ENCODE data around the gene OSBPL7. TPM values are rescaled to one million over a fixed set of nuclear protein-coding genes. Genes with fewer than 3 reads are reported as not detected.

OSBPL7 gene
- total and polyA plus RNA-seq, 3 donors from 2014 or later, result 2.1 to 7.3 (median 2.5) TPM

DNA sequence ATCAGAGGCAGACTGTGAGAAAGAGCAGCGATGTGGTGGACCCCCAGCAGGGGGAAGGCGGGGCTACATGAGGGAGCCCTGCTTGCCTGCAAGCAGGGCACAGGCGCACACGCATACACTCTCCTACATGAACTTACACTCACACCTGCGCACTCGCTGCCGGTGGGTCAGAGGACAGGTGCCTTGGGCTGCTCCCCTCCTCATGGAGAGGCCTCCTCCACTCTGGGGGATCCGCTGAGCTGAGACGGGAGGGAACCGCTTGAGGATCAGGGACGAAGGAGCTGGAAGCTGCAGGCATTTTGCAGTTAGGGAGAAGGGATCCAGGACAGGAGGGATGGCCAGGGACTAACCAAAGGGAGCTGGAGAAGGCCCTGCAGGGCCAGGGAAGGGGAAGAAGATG, 14.2 kb downstream of the OSBPL7 start:
- H3K4me3 ChIP-seq, result no peak overlapping the region
- no peaks in the 10 kb centered on the region for H3K27me3 ChIP-seq
- no peaks in the 10 kb centered on the region for H3K36me3 ChIP-seq (ENCODE audit: low read depth, missing control alignments)
- no peak overlapping the region for H3K27ac ChIP-seq
- no peaks in the 10 kb centered on the region for H3K4me1 ChIP-seq
- intact Hi-C loops (cut with DNase I; ENCODE audit: low total_unique reads), result no loop called here
- TF ChIP-seq POLR2A (IDR thresholded peaks at IDR 0.05), result no peak
- TF ChIP-seq CTCF (IDR thresholded peaks at IDR 0.05), result no peak
- DNase-seq, result no peak
- H3K9me3 ChIP-seq, result no peaks in the 10 kb centered on the region
- 80 to 81% methylated on average over 2 to 11 of the region's 11 CpGs for WGBS, 2 donors

DNA sequence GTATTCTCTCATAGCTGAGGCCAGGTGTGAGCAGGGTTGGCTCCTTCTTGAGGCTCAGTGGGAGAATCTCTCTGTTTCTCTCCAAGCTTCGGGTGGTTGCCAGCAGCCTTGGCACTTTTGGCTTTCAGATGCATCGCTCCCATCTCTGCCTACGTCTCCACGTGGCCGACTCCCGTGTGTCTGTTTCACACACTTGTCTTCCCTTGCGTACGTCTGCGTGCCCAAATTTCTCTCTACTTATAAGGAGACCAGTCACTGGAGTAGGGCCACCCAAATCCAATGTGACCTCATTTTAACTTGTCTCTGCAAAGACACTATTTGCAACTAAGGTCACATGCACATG, 14.7 kb downstream of the OSBPL7 start:
- H3K36me3 ChIP-seq (ENCODE audit: low read depth, missing control alignments), result no peaks in the 10 kb centered on the region
- intact Hi-C loops (cut with DNase I; ENCODE audit: low total_unique reads), result no loop called here
- no peak overlapping the region for H3K27ac ChIP-seq
- 90 to 92% methylated on average over 9 of the region's 9 CpGs for WGBS, 2 donors
- no peaks in the 10 kb centered on the region for H3K9me3 ChIP-seq
- H3K27me3 ChIP-seq, result no peaks in the 10 kb centered on the region
- no peaks in the 10 kb centered on the region for H3K4me1 ChIP-seq
- no peak overlapping the region for H3K4me3 ChIP-seq
- TF ChIP-seq CTCF (IDR thresholded peaks at IDR 0.05), result no peak
- no peak for DNase-seq

- TF ChIP-seq POLR2A (IDR thresholded peaks at IDR 0.05), result no peak
- H3K4me3 ChIP-seq, result no peak overlapping the region
- H3K4me1 ChIP-seq, result no peaks in the 10 kb centered on the region
- H3K36me3 ChIP-seq (ENCODE audit: low read depth, missing control alignments), result no peaks in the 10 kb centered on the region
- no peaks in the 10 kb centered on the region for H3K9me3 ChIP-seq
- WGBS, 2 donors, result 87 to 90% methylated on average over 11 to 16 of the region's 16 CpGs
- intact Hi-C loops (cut with DNase I; ENCODE audit: low total_unique reads), result no loop called here
- H3K27ac ChIP-seq, result no peak overlapping the region
- DNase-seq, result no peak
- no peaks in the 10 kb centered on the region for H3K27me3 ChIP-seq
Observed at GRCh38 chr17:47806026-47806912, 15.3 kb downstream of the OSBPL7 start.

- Histone ChIP-seq H3K9me3 (no peaks in the 10 kb centered on the region), H3K36me3 (ENCODE audit: low read depth, missing control alignments) (no peaks in the 10 kb centered on the region), H3K4me3 (no peak overlapping the region), H3K27ac (no peak overlapping the region), H3K4me1 (no peaks in the 10 kb centered on the region), H3K27me3 (no peaks in the 10 kb centered on the region)
- DNase-seq, result no peak
- intact Hi-C loops (cut with DNase I; ENCODE audit: low total_unique reads), result no loop called here
- WGBS, 2 donors, result 83 to 90% methylated on average over 1 to 3 of the region's 3 CpGs
- TF ChIP-seq POLR2A (IDR thresholded peaks at IDR 0.05), result no peak
- TF ChIP-seq CTCF (IDR thresholded peaks at IDR 0.05), result no peak
Observed at GRCh38 chr17:47804461-47804860, 17.1 kb downstream of the OSBPL7 start.

DNA sequence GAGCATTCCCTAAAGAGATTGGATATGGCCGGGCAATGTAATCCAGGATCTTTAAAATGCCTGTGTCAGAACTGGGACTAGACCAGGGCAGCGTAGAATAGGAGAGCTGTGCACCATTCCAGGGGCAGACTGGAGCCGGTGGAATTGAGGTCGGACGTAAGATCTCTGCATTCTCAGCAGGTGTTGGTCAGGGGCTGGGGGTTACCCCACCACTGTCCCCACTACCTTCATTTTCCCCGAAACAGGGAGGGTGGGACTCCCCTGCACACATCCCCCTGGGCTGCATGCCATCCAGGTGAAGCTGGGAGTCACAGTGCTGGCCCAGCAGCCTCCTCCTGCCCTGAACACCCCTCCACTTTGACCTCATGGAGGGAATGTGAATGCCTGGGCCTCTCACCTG, 17.8 kb downstream of the OSBPL7 start:
- H3K27me3 ChIP-seq, result no peaks in the 10 kb centered on the region
- H3K36me3 ChIP-seq (ENCODE audit: low read depth, missing control alignments), result no peaks in the 10 kb centered on the region
- WGBS, 2 donors, result 76 to 79% methylated on average over 6 of the region's 6 CpGs
- no peak overlapping the region for H3K4me3 ChIP-seq
- TF ChIP-seq POLR2A (IDR thresholded peaks at IDR 0.05), result no peak
- no peak for TF ChIP-seq CTCF (IDR thresholded peaks at IDR 0.05)
- H3K27ac ChIP-seq, result no peak overlapping the region
- DNase-seq, result no peak
- no peaks in the 10 kb centered on the region for H3K9me3 ChIP-seq
- intact Hi-C loops (cut with DNase I; ENCODE audit: low total_unique reads), result no loop called here
- H3K4me1 ChIP-seq, result no peaks in the 10 kb centered on the region
